Measurements from ENCODE around the gene NDUFAF2. TPM values are rescaled to one million over a fixed set of nuclear protein-coding genes. Genes with fewer than 3 reads are reported as not detected.

NDUFAF2 gene
- total and polyA plus RNA-seq, 7 donors = 32.1 to 87.2 (median 57.4) TPM

GRCh38 chr5:61162010-61162831 is 217.2 kb downstream of the NDUFAF2 start, which contains the start of gene SMIM15:
Gene SMIM15, minus strand, starts transcription at chr5:61162468. Its CDS starts 2,297 bp downstream, at chr5:61160171.
- peak within 1 kb of the TSS; percentile 91 for H3K27ac ChIP-seq
- H3K27me3 ChIP-seq (ENCODE audit: insufficient read depth in 3 of 3, low read length in 2 of 3) = no peaks in the 10 kb centered on the region
- no peak for TF ChIP-seq CTCF (IDR thresholded peaks at IDR 0.05)
- DNase-seq (peak; percentile 90 to 94), ATAC-seq (peak; percentile 96 to 99 (median 98))
- peak within 1 kb of the TSS; percentile 82 for H3K4me3 ChIP-seq
- intact Hi-C loops (cut with DNase I) = loop anchor here (2.0 to 10.0 kb wide), 4 partner anchors 170 to 495 kb away; partner anchors contain the start of genes ERCC8 (in 2 of the 2), NDUFAF2 (in 2 of the 2) and ZSWIM6 (in 2 of the 2)
- peaks cover 15% of the 10 kb centered on the region for H3K4me1 ChIP-seq
- 0 to 1% (median 0%) methylated on average over 73 of the region's 73 CpGs for WGBS, 3 donors
- peaks cover 4 to 27% of the 10 kb centered on the region in 2 donors for H3K36me3 ChIP-seq (ENCODE audit: insufficient read depth in 1 of 2, low read depth in 1 of 2)
- H3K9me3 ChIP-seq = no peaks in the 10 kb centered on the region

- peak; percentile 26 to 51 (median 32) for ATAC-seq
- H3K27me3 ChIP-seq (ENCODE audit: insufficient read depth in 3 of 3, low read length in 2 of 3) = no peaks in the 10 kb centered on the region
- WGBS, 3 donors = 18 to 24% (median 22%) methylated on average over 14 of the region's 14 CpGs
Measured at GRCh38 chr5:61162832-61163567, 218.0 kb downstream of the NDUFAF2 start.

GRCh38 chr5:61163905-61164304 is 218.9 kb downstream of the NDUFAF2 start:
- Histone ChIP-seq H3K36me3 (ENCODE audit: insufficient read depth in 1 of 2, low read depth in 1 of 2) (peaks cover 4 to 20% of the 10 kb centered on the region in 2 donors), H3K27ac (no peak overlapping the region), H3K4me3 (peak overlapping the region; percentile 82), H3K27me3 (ENCODE audit: insufficient read depth in 3 of 3, low read length in 2 of 3) (no peaks in the 10 kb centered on the region), H3K9me3 (no peaks in the 10 kb centered on the region), H3K4me1 (peaks cover 15% of the 10 kb centered on the region)
- intact Hi-C loops (cut with DNase I) = loop anchor here (2.0 to 10.0 kb wide), 4 partner anchors 168 to 493 kb away; partner anchors contain the start of genes ERCC8 (in 2 of the 2), NDUFAF2 (in 2 of the 2) and ZSWIM6 (in 2 of the 2)
- 93 to 98% (median 96%) methylated on average over 13 of the region's 13 CpGs for WGBS, 3 donors
- ATAC-seq = no peak
- no peak for TF ChIP-seq CTCF (IDR thresholded peaks at IDR 0.05)
- DNase-seq = no peak

More at GRCh38 chr5:61162832-61163567, 218.0 kb downstream of the NDUFAF2 start:
- peaks cover 15% of the 10 kb centered on the region for H3K4me1 ChIP-seq
- peak overlapping the region; percentile 91 for H3K27ac ChIP-seq
- TF ChIP-seq CTCF (IDR thresholded peaks at IDR 0.05) = no peak
- no peak for DNase-seq
- H3K36me3 ChIP-seq (ENCODE audit: insufficient read depth in 1 of 2, low read depth in 1 of 2) = peaks cover 4 to 27% of the 10 kb centered on the region in 2 donors
- no peaks in the 10 kb centered on the region for H3K9me3 ChIP-seq
- peak overlapping the region; percentile 82 for H3K4me3 ChIP-seq
- intact Hi-C loops (cut with DNase I) = loop anchor here (2.0 to 10.0 kb wide), 4 partner anchors 169 to 494 kb away; partner anchors contain the start of genes ERCC8 (in 2 of the 2), NDUFAF2 (in 2 of the 2) and ZSWIM6 (in 2 of the 2)

- H3K27me3 ChIP-seq (ENCODE audit: insufficient read depth in 3 of 3, low read length in 2 of 3) = no peaks in the 10 kb centered on the region
- no peak overlapping the region for H3K4me3 ChIP-seq
- intact Hi-C loops (cut with DNase I) = loop anchor here (10.0 kb wide), 1 partner anchor 223 kb away; the partner anchor contains the start of genes ERCC8 (in 2 of the 2) and NDUFAF2 (in 2 of the 2)
- no peaks in the 10 kb centered on the region for H3K36me3 ChIP-seq (ENCODE audit: insufficient read depth in 1 of 2, low read depth in 1 of 2)
- WGBS, 3 donors = 60 to 66% (median 65%) methylated on average over 4 of the region's 4 CpGs
- no peak for ATAC-seq
- DNase-seq = no peak
- no peaks in the 10 kb centered on the region for H3K4me1 ChIP-seq
- no peak overlapping the region for H3K27ac ChIP-seq
- H3K9me3 ChIP-seq = no peaks in the 10 kb centered on the region
- TF ChIP-seq CTCF (IDR thresholded peaks at IDR 0.05) = peak; percentile 30
Measured at GRCh38 chr5:61167382-61167781, 222.4 kb downstream of the NDUFAF2 start.

All from psoas muscle (tissue), 8 donors.